ENCODE data around the gene GCNT4.

GCNT4 gene

GRCh38 chr5:75044406-75044805 is 8.0 kb downstream of the GCNT4 start:
- no peak for TF ChIP-seq ZNF274 (IDR thresholded peaks at IDR 0.05; ENCODE audit: low read depth, low read length)
- H3K4me3 ChIP-seq (ENCODE audit: low read length) = no peak overlapping the region

GRCh38 chr5:75043633-75044264 is 8.6 kb downstream of the GCNT4 start:
- no peak for TF ChIP-seq ZNF274 (IDR thresholded peaks at IDR 0.05; ENCODE audit: low read depth, low read length)
- no peak overlapping the region for H3K4me3 ChIP-seq (ENCODE audit: low read length)

- no peak for TF ChIP-seq ZNF274 (IDR thresholded peaks at IDR 0.05; ENCODE audit: low read depth, low read length)
- H3K4me3 ChIP-seq (ENCODE audit: low read length) = no peak overlapping the region
These were observed 9.8 kb downstream of the GCNT4 start for GRCh38 chr5:75042522-75042921.

GRCh38 chr5:75040973-75041372 is 11.4 kb downstream of the GCNT4 start:
- H3K4me3 ChIP-seq (ENCODE audit: low read length) = no peak overlapping the region
- TF ChIP-seq ZNF274 (IDR thresholded peaks at IDR 0.05; ENCODE audit: low read depth, low read length) = no peak

- H3K4me3 ChIP-seq (ENCODE audit: low read length) = no peak overlapping the region
- no peak for TF ChIP-seq ZNF274 (IDR thresholded peaks at IDR 0.05; ENCODE audit: low read depth, low read length)
These were observed 15.3 kb downstream of the GCNT4 start for GRCh38 chr5:75037106-75037505.

GRCh38 chr5:75034137-75034739 is 18.1 kb downstream of the GCNT4 start:
- no peak overlapping the region for H3K4me3 ChIP-seq (ENCODE audit: low read length)
- TF ChIP-seq ZNF274 (IDR thresholded peaks at IDR 0.05; ENCODE audit: low read depth, low read length) = no peak

- no peak for TF ChIP-seq ZNF274 (IDR thresholded peaks at IDR 0.05; ENCODE audit: low read depth, low read length)
- no peak overlapping the region for H3K4me3 ChIP-seq (ENCODE audit: low read length)
These were observed 21.0 kb downstream of the GCNT4 start for GRCh38 chr5:75031366-75031765.

GRCh38 chr5:75028090-75028489 is 24.3 kb downstream of the GCNT4 start:
- TF ChIP-seq ZNF274 (IDR thresholded peaks at IDR 0.05; ENCODE audit: low read depth, low read length) = no peak
- H3K4me3 ChIP-seq (ENCODE audit: low read length) = no peak overlapping the region

- no peak overlapping the region for H3K4me3 ChIP-seq (ENCODE audit: low read length)
- TF ChIP-seq ZNF274 (IDR thresholded peaks at IDR 0.05; ENCODE audit: low read depth, low read length) = no peak
These were observed 28.8 kb downstream of the GCNT4 start for GRCh38 chr5:75023368-75024159.

GRCh38 chr5:75021800-75022199 is 30.6 kb downstream of the GCNT4 start:
- TF ChIP-seq ZNF274 (IDR thresholded peaks at IDR 0.05; ENCODE audit: low read depth, low read length) = no peak
- H3K4me3 ChIP-seq (ENCODE audit: low read length) = no peak overlapping the region

GRCh38 chr5:75021219-75021618 is 31.1 kb downstream of the GCNT4 start:
- H3K4me3 ChIP-seq (ENCODE audit: low read length) = no peak overlapping the region
- TF ChIP-seq ZNF274 (IDR thresholded peaks at IDR 0.05; ENCODE audit: low read depth, low read length) = no peak

- H3K4me3 ChIP-seq (ENCODE audit: low read length) = no peak overlapping the region
- TF ChIP-seq ZNF274 (IDR thresholded peaks at IDR 0.05; ENCODE audit: low read depth, low read length) = no peak
These were observed 32.2 kb downstream of the GCNT4 start for GRCh38 chr5:75020016-75020656.

- TF ChIP-seq ZNF274 (IDR thresholded peaks at IDR 0.05; ENCODE audit: low read depth, low read length) = no peak
- no peak overlapping the region for H3K4me3 ChIP-seq (ENCODE audit: low read length)
These were observed 33.4 kb downstream of the GCNT4 start for GRCh38 chr5:75018805-75019587.

GRCh38 chr5:75017971-75018370 is 34.4 kb downstream of the GCNT4 start:
- no peak for TF ChIP-seq ZNF274 (IDR thresholded peaks at IDR 0.05; ENCODE audit: low read depth, low read length)
- H3K4me3 ChIP-seq (ENCODE audit: low read length) = no peak overlapping the region
